Measurements from ENCODE around the gene CASP5.
"Not testable (repeated sequence)": the region's sequence is repeated elsewhere in the genome, so short reads cannot be mapped to it uniquely, and the experiment has no call there.

Gene CASP5

GRCh38 chr11:105023003-105023402, at the start of gene CASP5:
Gene CASP5 (minus strand): TSS chr11:105023168. CDS start chr11:105023136, 32 bp downstream.
- DNase-seq (ENCODE audit: extremely low read depth, low read depth), result no peak
- no peak for TF ChIP-seq CTCF (IDR thresholded peaks at IDR 0.05; ENCODE audit: low read depth, low read length)

- DNase-seq (ENCODE audit: extremely low read depth, low read depth), result not testable (repeated sequence)
Observed at GRCh38 chr11:105072080-105072479, 49.1 kb upstream of the CASP5 start.

- no peak for TF ChIP-seq CTCF (IDR thresholded peaks at IDR 0.05; ENCODE audit: low read depth, low read length)
- DNase-seq (ENCODE audit: extremely low read depth, low read depth), result no peak
Observed at GRCh38 chr11:105071089-105071732, 48.2 kb upstream of the CASP5 start.

- no peak for DNase-seq (ENCODE audit: extremely low read depth, low read depth)
- TF ChIP-seq CTCF (IDR thresholded peaks at IDR 0.05; ENCODE audit: low read depth, low read length), result no peak
Observed at GRCh38 chr11:105070306-105070705, 47.3 kb upstream of the CASP5 start.

- not testable (repeated sequence) for DNase-seq (ENCODE audit: extremely low read depth, low read depth)
Observed at GRCh38 chr11:105069749-105070148, 46.8 kb upstream of the CASP5 start.

GRCh38 chr11:105063245-105063941, 40.4 kb upstream of the CASP5 start:
- not testable (repeated sequence) for DNase-seq (ENCODE audit: extremely low read depth, low read depth)

- no peak for DNase-seq (ENCODE audit: extremely low read depth, low read depth)
- TF ChIP-seq CTCF (IDR thresholded peaks at IDR 0.05; ENCODE audit: low read depth, low read length), result no peak
Observed at GRCh38 chr11:105057432-105057831, 34.5 kb upstream of the CASP5 start.

- TF ChIP-seq CTCF (IDR thresholded peaks at IDR 0.05; ENCODE audit: low read depth, low read length), result no peak
- DNase-seq (ENCODE audit: extremely low read depth, low read depth), result no peak
Observed at GRCh38 chr11:105056446-105056845, 33.5 kb upstream of the CASP5 start.
